Skeletal muscle tissue (tissue), 4 donors: ENCODE results near the gene CPE. TPM values are rescaled to one million over a fixed set of nuclear protein-coding genes. Genes with fewer than 3 reads are reported as not detected.

ENCODE experiments used
- H3K27ac ChIP-seq: one replicate; pipeline ENCODE4 v1.7.0; 2013; ENCODE audit warnings: mild to moderate bottlenecking, low read depth, low read length, inconsistent platforms
- H3K27me3 ChIP-seq, 3 donors: one replicate each; pipeline ENCODE4 v1.7.0; 2013; ENCODE audit warnings: low read length in 3 of 3; ENCODE audit not compliant: control insufficient read depth in 3 of 3, insufficient read depth in 3 of 3
- H3K36me3 ChIP-seq, 3 donors: one replicate each; pipeline ENCODE4 v1.7.0; 2013; ENCODE audit warnings: low read length in 3 of 3; ENCODE audit not compliant: control insufficient read depth in 3 of 3, insufficient read depth in 3 of 3
- H3K4me1 ChIP-seq, 3 donors: one replicate each; pipeline ENCODE4 v1.7.0; 2013; ENCODE audit warnings: low read length in 3 of 3, mild to moderate bottlenecking in 3 of 3; ENCODE audit not compliant: control insufficient read depth in 3 of 3, insufficient read depth in 3 of 3
- H3K4me3 ChIP-seq, 3 donors: one replicate each; pipeline ENCODE4 v1.7.0; 2013; ENCODE audit warnings: low read length in 3 of 3
- H3K9ac ChIP-seq, 3 donors: one replicate each; pipeline ENCODE4 v1.7.0; 2013; ENCODE audit warnings: low read length in 3 of 3, mild to moderate bottlenecking in 3 of 3, moderate library complexity in 2 of 3, low read depth in 1 of 3
- H3K9me3 ChIP-seq, 3 donors: one replicate each; pipeline ENCODE4 v1.7.0; 2013; ENCODE audit warnings: low read length in 3 of 3; ENCODE audit not compliant: control insufficient read depth in 3 of 3
- total RNA-seq: library from RNA; depleted of rRNA; stranded (reverse); fragments of >200 nt; gene quantifications from one replicate; pipeline ENCODE4 v1.2.3, GENCODE V29; 2014
- donor health status: Osteomylitis.

CPE gene
- total RNA-seq, 1 donor from 2014 or later, result 89.8 TPM

DNA sequence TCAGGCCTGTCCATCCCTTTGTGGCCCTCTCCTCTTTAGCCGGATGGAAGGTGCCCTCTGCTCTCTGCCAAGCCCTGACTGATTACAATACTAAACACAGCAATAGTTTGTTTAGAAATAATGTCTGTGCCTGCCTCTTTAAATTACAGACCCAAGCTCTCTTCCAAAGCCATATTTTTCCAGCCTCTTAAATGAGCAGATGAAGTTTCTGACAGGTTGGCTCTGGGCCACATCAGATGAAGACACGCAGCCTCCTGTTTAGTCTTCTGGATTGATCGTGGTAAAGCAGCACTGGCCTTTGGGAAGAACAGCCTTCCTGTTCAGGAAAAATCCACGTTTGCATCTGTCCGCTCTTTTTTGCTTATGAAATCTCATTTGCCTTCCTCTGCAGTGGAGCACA lies 133.6 kb downstream of the CPE start:
- H3K27me3 ChIP-seq, result peaks cover 0 to 2% (median 0%) of the 10 kb centered on the region in 3 donors
- H3K27ac ChIP-seq, result no peak overlapping the region
- H3K4me3 ChIP-seq, result no peak overlapping the region
- no peaks in the 10 kb centered on the region for H3K9me3 ChIP-seq
- H3K9ac ChIP-seq, result no peak overlapping the region
- no peaks in the 10 kb centered on the region for H3K4me1 ChIP-seq
- no peaks in the 10 kb centered on the region for H3K36me3 ChIP-seq

- no peak overlapping the region for H3K9ac ChIP-seq
- H3K4me3 ChIP-seq, result no peak overlapping the region
- no peaks in the 10 kb centered on the region for H3K27me3 ChIP-seq
- no peaks in the 10 kb centered on the region for H3K4me1 ChIP-seq
- H3K36me3 ChIP-seq, result no peaks in the 10 kb centered on the region
- no peak overlapping the region for H3K27ac ChIP-seq
- no peaks in the 10 kb centered on the region for H3K9me3 ChIP-seq
These were observed 135.9 kb downstream of the CPE start for GRCh38 chr4:165514739-165515138.

- no peak overlapping the region for H3K4me3 ChIP-seq
- H3K9ac ChIP-seq, result no peak overlapping the region
- H3K27me3 ChIP-seq, result no peaks in the 10 kb centered on the region
- H3K36me3 ChIP-seq, result no peaks in the 10 kb centered on the region
- no peaks in the 10 kb centered on the region for H3K4me1 ChIP-seq
- no peaks in the 10 kb centered on the region for H3K9me3 ChIP-seq
- no peak overlapping the region for H3K27ac ChIP-seq
These were observed 136.4 kb downstream of the CPE start for GRCh38 chr4:165515201-165515600.

DNA sequence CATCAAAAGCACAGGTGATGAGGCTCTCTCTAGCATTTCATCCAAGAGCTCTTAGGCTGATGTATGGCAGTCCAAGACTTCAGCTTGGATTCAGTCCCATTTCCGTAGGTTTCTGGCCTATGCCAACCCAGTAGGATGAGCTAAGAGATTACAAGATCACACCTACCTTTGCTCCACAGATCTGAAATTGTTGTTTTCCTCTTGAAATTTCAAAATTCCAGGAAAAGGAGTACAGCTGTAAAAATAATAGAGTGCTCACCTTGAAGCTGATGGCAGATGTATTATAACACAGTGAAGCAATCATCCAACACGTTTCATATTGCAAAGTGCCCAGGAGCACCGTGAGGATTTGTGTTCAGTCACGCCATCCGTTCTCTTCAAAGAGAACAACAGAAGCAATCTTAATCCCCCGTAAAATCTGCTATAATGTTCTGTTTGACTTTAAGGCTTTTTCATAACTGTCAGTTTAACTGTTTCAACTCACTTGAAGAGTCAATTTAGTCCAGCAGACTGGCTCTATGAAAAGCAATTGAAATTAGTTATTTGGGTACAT lies 137.5 kb downstream of the CPE start:
- H3K27ac ChIP-seq, result no peak overlapping the region
- H3K9me3 ChIP-seq, result no peaks in the 10 kb centered on the region
- H3K4me3 ChIP-seq, result no peak overlapping the region
- H3K9ac ChIP-seq, result no peak overlapping the region
- no peaks in the 10 kb centered on the region for H3K36me3 ChIP-seq
- no peaks in the 10 kb centered on the region for H3K27me3 ChIP-seq
- H3K4me1 ChIP-seq, result no peaks in the 10 kb centered on the region

DNA sequence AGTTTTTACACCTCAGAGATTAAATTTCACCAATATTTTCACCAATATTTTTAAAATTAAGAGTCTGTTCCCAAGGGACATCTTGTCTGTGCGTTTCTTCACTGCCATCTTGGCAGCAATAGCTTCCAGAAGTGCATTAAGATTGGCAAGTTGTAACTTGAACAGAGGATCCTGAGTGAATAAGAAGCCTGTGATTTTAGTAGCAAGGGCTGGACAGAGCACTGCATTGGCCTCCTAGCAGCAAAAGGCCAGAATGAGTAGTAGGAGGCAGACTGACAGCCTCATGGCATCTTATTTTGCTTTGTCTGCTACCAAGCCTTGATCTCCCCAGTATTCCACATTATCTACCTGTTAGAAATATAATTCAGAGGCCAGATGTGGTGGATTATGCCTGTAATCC lies 138.4 kb downstream of the CPE start:
- Histone ChIP-seq H3K9me3 (no peaks in the 10 kb centered on the region), H3K27me3 (no peaks in the 10 kb centered on the region), H3K27ac (no peak overlapping the region), H3K36me3 (no peaks in the 10 kb centered on the region), H3K9ac (no peak overlapping the region), H3K4me1 (no peaks in the 10 kb centered on the region), H3K4me3 (no peak overlapping the region)

GRCh38 chr4:165518024-165518616 lies 139.3 kb downstream of the CPE start:
- Histone ChIP-seq H3K4me1 (no peaks in the 10 kb centered on the region), H3K27me3 (no peaks in the 10 kb centered on the region), H3K4me3 (no peak overlapping the region), H3K9ac (no peak overlapping the region), H3K27ac (no peak overlapping the region), H3K9me3 (no peaks in the 10 kb centered on the region), H3K36me3 (no peaks in the 10 kb centered on the region)

GRCh38 chr4:165518686-165519085 lies 139.9 kb downstream of the CPE start:
- no peaks in the 10 kb centered on the region for H3K4me1 ChIP-seq
- no peaks in the 10 kb centered on the region for H3K36me3 ChIP-seq
- H3K4me3 ChIP-seq, result no peak overlapping the region
- no peak overlapping the region for H3K9ac ChIP-seq
- no peaks in the 10 kb centered on the region for H3K27me3 ChIP-seq
- H3K27ac ChIP-seq, result no peak overlapping the region
- no peaks in the 10 kb centered on the region for H3K9me3 ChIP-seq

GRCh38 chr4:165519591-165519990 lies 140.8 kb downstream of the CPE start:
- Histone ChIP-seq H3K27me3 (no peaks in the 10 kb centered on the region), H3K9ac (no peak overlapping the region), H3K4me3 (no peak overlapping the region), H3K36me3 (no peaks in the 10 kb centered on the region), H3K4me1 (no peaks in the 10 kb centered on the region), H3K9me3 (no peaks in the 10 kb centered on the region), H3K27ac (no peak overlapping the region)

DNA sequence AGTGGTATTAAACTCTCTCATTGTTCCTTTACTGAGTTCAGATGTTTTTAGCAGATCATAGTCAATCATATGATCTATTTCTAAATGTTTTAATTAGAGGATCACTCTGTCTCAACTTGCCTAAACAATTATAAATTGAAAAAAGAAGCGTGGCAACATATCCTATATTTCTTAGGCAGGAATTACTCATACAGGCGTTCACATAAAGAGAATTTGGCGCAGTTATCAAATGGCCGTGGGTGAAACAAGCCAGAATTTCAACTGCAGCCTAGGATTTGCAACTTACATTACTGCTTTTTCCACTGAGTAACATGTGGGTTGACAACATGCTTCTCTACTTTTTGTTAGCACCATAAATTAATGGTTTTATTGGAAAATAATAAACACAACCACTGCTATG lies 141.3 kb downstream of the CPE start:
- Histone ChIP-seq H3K4me3 (no peak overlapping the region), H3K9ac (no peak overlapping the region), H3K9me3 (no peaks in the 10 kb centered on the region), H3K36me3 (no peaks in the 10 kb centered on the region), H3K27ac (no peak overlapping the region), H3K4me1 (no peaks in the 10 kb centered on the region), H3K27me3 (no peaks in the 10 kb centered on the region)

DNA sequence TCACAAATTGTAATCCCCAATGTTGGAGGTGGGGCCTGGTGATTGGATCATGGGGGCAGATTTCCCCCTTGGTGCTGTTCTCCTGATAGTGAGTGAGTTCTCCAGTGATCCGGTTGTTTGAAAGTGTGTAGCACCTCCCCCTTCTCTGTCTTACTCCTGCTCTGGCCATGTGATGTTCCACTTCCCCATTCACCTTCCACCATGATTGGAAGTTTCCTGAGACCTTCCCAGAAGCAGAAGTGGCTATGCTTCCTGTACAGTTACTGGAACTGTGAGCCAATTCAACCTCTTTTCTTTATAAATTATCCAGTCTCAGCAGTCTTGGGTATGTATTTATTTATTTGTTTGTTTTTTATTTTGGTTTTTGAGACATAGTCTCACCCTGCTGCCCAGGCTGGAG lies 143.2 kb downstream of the CPE start:
- Histone ChIP-seq H3K4me1 (no peaks in the 10 kb centered on the region), H3K9ac (no peak overlapping the region), H3K36me3 (no peaks in the 10 kb centered on the region), H3K9me3 (no peaks in the 10 kb centered on the region), H3K4me3 (no peak overlapping the region), H3K27me3 (no peaks in the 10 kb centered on the region), H3K27ac (no peak overlapping the region)
